Prostate gland (tissue), 2 donors: ENCODE data around the gene PHF21B.

Experiments used
- CTCF ChIP-seq, 4 experiments: fragments of 200-600 bp in 2 of 4; fragments of 450-650 bp in 2 of 4; sonication (generic) in 2 of 4; IDR thresholded peaks; 1 replicate in 3 of 4; 2 replicates in 1 of 4; pipeline ENCODE4 v1.5.1; 2016 to 2019; ENCODE audit warnings: antibody characterized with exemption in 4 of 4, mild to moderate bottlenecking in 2 of 4, moderate library complexity in 2 of 4
- POLR2AphosphoS5 ChIP-seq: sonication (generic); formaldehyde crosslinking; IDR thresholded peaks from one replicate; pipeline ENCODE4 v1.6.1; 2017; ENCODE audit warnings: antibody characterized with exemption

GRCh38 chr22:44998296-44998695 lies 11.5 kb downstream of the PHF21B start:
- TF ChIP-seq CTCF (IDR thresholded peaks at IDR 0.05) (no peak), POLR2AphosphoS5 (no peak)
